ENCODE data around the gene SMARCA2. TPM values are rescaled to one million over a fixed set of nuclear protein-coding genes. Genes with fewer than 3 reads are reported as not detected.

SMARCA2 gene
- total RNA-seq, 1 donor from 2014 or later, result 91.4 TPM

DNA sequence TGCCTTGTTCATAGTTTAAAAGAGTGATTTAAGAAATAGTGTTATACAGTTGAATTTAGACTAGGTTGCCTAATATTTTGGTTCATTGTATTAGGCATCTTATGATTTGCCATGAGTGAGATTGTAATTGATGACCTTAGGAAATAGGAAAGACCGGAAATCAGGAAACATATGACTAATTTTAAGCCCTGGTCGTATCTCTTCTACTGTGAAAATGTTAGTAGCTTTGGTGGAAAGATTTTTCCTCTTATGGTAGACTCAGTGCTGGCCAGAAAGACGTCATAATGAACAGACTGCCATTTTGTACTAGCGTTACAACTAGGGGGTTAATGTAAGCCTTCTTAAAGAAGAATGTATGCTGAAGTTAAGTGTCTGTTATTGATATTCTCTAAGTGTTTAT is 21.7 kb downstream of the SMARCA2 start:
- Mint-ChIP-seq H3K4me1 (peaks cover 37% of the 10 kb centered on the region), H3K9me3 (no peaks in the 10 kb centered on the region), H3K36me3 (ENCODE audit: low read depth) (peaks cover 71% of the 10 kb centered on the region), H3K27me3 (no peaks in the 10 kb centered on the region), H3K4me3 (no peak overlapping the region), H3K27ac (no peak overlapping the region)
- intact Hi-C loops (cut with micrococcal nuclease), result loop anchor here (2.0 kb wide), 1 partner anchor 14 kb away; no protein-coding TSS in a partner anchor
- DNase-seq, result no peak

DNA sequence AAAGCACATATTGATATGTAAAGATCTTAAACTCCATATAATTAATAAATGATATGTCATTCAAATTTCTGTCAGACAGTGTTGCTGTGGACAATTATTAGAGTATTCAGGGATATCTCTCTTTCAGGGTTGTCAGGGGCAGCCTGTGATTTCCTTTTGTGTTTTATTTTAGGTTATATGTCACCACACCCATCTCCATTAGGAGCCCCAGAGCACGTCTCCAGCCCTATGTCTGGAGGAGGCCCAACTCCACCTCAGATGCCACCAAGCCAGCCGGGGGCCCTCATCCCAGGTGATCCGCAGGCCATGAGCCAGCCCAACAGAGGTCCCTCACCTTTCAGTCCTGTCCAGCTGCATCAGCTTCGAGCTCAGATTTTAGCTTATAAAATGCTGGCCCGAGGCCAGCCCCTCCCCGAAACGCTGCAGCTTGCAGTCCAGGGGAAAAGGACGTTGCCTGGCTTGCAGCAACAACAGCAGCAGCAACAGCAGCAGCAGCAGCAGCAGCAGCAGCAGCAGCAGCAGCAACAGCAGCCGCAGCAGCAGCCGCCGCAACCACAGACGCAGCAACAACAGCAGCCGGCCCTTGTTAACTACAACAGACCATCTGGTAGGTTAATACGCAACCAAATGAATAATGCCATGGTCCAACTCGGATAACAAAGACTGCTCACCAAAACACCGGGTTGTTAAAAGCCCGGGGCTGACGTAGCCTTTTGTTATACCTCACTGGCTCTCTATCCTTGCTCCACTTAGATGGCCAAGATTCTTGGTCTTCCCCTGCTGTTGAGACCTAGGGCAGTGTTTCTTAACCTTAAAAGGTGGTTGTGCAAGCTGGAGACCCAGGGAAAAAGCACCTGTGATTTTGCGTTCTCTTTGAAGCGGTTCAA is 24.4 kb downstream of the SMARCA2 start:
- peaks cover 47% of the 10 kb centered on the region for H3K4me1 Mint-ChIP-seq
- peaks cover 59% of the 10 kb centered on the region for H3K36me3 Mint-ChIP-seq (ENCODE audit: low read depth)
- intact Hi-C loops (cut with micrococcal nuclease), result no loop called here
- no peaks in the 10 kb centered on the region for H3K9me3 Mint-ChIP-seq
- no peak overlapping the region for H3K27ac Mint-ChIP-seq
- H3K27me3 Mint-ChIP-seq, result no peaks in the 10 kb centered on the region
- no peak for DNase-seq
- no peak overlapping the region for H3K4me3 Mint-ChIP-seq

GRCh38 chr9:2040828-2041227 is 25.7 kb downstream of the SMARCA2 start:
- no peaks in the 10 kb centered on the region for H3K9me3 Mint-ChIP-seq
- no peak overlapping the region for H3K4me3 Mint-ChIP-seq
- H3K36me3 Mint-ChIP-seq (ENCODE audit: low read depth), result peaks cover 67% of the 10 kb centered on the region
- H3K4me1 Mint-ChIP-seq, result peaks cover 47% of the 10 kb centered on the region
- no peaks in the 10 kb centered on the region for H3K27me3 Mint-ChIP-seq
- intact Hi-C loops (cut with micrococcal nuclease), result no loop called here
- DNase-seq, result no peak
- H3K27ac Mint-ChIP-seq, result no peak overlapping the region

GRCh38 chr9:2041736-2042135 is 26.6 kb downstream of the SMARCA2 start:
- no peak for DNase-seq
- Mint-ChIP-seq H3K27me3 (no peaks in the 10 kb centered on the region), H3K4me1 (peaks cover 39% of the 10 kb centered on the region), H3K9me3 (no peaks in the 10 kb centered on the region), H3K4me3 (no peak overlapping the region), H3K36me3 (ENCODE audit: low read depth) (peaks cover 65% of the 10 kb centered on the region), H3K27ac (no peak overlapping the region)
- intact Hi-C loops (cut with micrococcal nuclease), result no loop called here

DNA sequence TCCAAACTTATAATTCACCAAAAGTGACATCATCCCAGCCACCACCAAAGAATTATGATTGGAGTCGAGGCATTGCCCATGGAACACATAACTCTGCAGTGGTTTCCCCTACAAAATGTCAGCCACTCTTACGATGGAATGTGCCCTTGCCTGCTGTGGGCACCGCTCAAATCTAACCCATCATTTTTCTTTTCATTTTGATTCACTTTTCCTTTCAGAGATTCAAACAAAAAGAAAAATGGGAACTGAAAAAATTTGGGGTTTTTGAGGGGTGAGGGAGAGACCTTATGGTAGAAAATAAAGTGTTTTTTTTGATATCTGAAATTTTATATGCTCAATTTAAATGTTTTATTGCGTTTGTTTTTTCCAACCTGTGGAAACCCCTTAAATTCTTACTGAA is 28.1 kb downstream of the SMARCA2 start:
- H3K27me3 Mint-ChIP-seq, result no peaks in the 10 kb centered on the region
- H3K27ac Mint-ChIP-seq, result no peak overlapping the region
- peaks cover 63% of the 10 kb centered on the region for H3K36me3 Mint-ChIP-seq (ENCODE audit: low read depth)
- DNase-seq, result no peak
- peaks cover 35% of the 10 kb centered on the region for H3K4me1 Mint-ChIP-seq
- H3K9me3 Mint-ChIP-seq, result no peaks in the 10 kb centered on the region
- H3K4me3 Mint-ChIP-seq, result no peak overlapping the region
- intact Hi-C loops (cut with micrococcal nuclease), result no loop called here

- intact Hi-C loops (cut with micrococcal nuclease), result no loop called here
- H3K36me3 Mint-ChIP-seq (ENCODE audit: low read depth), result peaks cover 60% of the 10 kb centered on the region
These were observed 28.8 kb downstream of the SMARCA2 start for GRCh38 chr9:2043881-2044462.

DNA sequence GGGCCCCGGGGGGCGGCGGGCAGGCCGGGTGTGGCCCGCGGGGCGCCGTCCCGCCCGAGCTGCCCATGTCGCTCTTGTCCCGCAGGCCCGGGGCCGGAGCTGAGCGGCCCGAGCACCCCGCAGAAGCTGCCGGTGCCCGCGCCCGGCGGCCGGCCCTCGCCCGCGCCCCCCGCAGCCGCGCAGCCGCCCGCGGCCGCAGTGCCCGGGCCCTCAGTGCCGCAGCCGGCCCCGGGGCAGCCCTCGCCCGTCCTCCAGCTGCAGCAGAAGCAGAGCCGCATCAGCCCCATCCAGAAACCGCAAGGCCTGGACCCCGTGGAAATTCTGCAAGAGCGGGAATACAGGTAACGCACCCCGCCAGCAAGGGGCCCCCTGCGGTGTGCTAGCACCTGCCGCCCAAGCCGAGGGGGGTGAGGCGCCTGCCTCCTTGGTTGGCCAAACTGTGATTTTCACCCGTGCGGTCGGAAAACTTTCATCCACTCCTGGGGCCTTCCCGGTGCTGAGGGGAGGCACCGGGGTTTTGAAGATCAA is 32.1 kb downstream of the SMARCA2 start:
- peaks cover 47% of the 10 kb centered on the region for H3K36me3 Mint-ChIP-seq (ENCODE audit: low read depth)
- H3K4me3 Mint-ChIP-seq, result no peak overlapping the region
- intact Hi-C loops (cut with micrococcal nuclease), result no loop called here
- H3K4me1 Mint-ChIP-seq, result peaks cover 21% of the 10 kb centered on the region
- no peak for DNase-seq
- no peaks in the 10 kb centered on the region for H3K27me3 Mint-ChIP-seq
- no peak overlapping the region for H3K27ac Mint-ChIP-seq
- H3K9me3 Mint-ChIP-seq, result no peaks in the 10 kb centered on the region

More at GRCh38 chr9:2043881-2044462, 28.8 kb downstream of the SMARCA2 start:
- no peak for DNase-seq
- Mint-ChIP-seq H3K4me3 (no peak overlapping the region), H3K4me1 (peaks cover 32% of the 10 kb centered on the region), H3K9me3 (no peaks in the 10 kb centered on the region), H3K27me3 (no peaks in the 10 kb centered on the region), H3K27ac (no peak overlapping the region)

DNA sequence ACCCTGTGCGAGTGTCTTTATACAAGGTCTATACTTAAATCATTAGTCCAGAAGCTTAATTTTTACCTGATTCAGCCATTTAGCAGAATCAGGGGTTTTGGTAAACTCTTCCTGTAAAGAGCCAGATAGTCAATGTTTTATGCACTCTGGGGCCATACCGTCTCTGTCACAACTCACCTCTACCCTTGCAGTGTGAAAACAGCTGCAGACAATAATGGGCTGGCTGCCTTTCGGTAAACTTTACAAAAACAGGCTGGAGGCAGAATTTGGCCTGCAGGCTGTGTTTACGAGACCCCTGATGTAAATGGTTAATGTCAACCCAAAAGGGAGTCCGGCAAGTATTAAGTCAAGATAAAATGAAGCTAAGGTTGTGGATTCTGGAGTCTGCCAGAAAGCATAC is 32.8 kb downstream of the SMARCA2 start:
- intact Hi-C loops (cut with micrococcal nuclease), result no loop called here
- Mint-ChIP-seq H3K4me3 (no peak overlapping the region), H3K27ac (no peak overlapping the region), H3K36me3 (ENCODE audit: low read depth) (peaks cover 42% of the 10 kb centered on the region), H3K9me3 (no peaks in the 10 kb centered on the region), H3K27me3 (no peaks in the 10 kb centered on the region), H3K4me1 (peaks cover 23% of the 10 kb centered on the region)
- DNase-seq, result no peak

- DNase-seq, result no peak
- intact Hi-C loops (cut with micrococcal nuclease), result no loop called here
- Mint-ChIP-seq H3K4me1 (peaks cover 27% of the 10 kb centered on the region), H3K36me3 (ENCODE audit: low read depth) (peaks cover 38% of the 10 kb centered on the region), H3K27me3 (no peaks in the 10 kb centered on the region), H3K4me3 (no peak overlapping the region), H3K9me3 (no peaks in the 10 kb centered on the region), H3K27ac (no peak overlapping the region)
These were observed 35.1 kb downstream of the SMARCA2 start for GRCh38 chr9:2050236-2050635.

DNA sequence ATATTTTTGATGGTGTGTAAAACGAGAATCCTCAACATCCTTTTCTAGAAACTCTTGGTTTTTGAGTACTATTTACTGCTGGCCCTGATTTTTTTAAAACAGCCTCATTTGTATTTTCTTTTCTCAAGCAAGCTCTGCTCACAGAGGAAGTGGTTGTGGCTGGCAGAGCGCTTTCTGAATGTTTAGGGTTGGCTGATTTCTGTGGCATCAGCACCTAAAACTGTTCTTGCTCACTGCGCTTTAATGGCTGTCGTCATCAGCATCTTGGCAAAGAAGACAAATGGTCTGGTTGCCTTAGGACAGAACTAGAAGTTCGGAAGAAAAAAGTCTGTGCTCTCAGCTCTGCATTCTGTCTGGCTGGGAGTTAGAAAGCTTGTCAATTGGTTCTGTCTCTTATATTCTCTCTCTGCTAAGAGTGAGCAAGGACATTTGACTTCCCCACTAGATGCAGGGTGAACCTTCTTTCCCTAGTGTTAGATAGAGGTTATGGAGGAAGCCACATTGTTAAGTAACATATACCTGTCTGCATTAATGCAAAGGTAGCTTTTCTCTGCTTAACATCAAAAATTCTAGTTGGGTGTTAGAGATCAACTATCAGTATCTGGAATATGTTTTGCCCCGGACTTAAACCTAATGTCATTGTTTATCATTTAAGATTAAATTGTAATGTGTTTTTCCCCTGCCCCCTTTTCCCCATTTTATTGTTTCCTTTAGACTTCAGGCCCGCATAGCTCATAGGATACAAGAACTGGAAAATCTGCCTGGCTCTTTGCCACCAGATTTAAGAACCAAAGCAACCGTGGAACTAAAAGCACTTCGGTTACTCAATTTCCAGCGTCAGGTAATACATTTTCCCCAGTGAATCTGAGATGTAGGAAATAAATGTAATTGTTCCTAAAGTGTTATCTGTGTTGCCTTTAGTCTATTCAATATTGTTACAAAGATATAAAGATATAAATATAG is 39.0 kb downstream of the SMARCA2 start:
- Mint-ChIP-seq H3K9me3 (no peaks in the 10 kb centered on the region), H3K36me3 (ENCODE audit: low read depth) (peaks cover 42% of the 10 kb centered on the region), H3K27ac (peak overlapping the region; percentile 50), H3K4me1 (peaks cover 28% of the 10 kb centered on the region), H3K4me3 (peak overlapping the region; percentile 61), H3K27me3 (no peaks in the 10 kb centered on the region)
- intact Hi-C loops (cut with micrococcal nuclease), result loop anchor here (1.0 to 2.0 kb wide), 5 partner anchors 31 to 179 kb away; partner anchors contain the start of gene SMARCA2
- DNase-seq, result peak; percentile 92

DNA sequence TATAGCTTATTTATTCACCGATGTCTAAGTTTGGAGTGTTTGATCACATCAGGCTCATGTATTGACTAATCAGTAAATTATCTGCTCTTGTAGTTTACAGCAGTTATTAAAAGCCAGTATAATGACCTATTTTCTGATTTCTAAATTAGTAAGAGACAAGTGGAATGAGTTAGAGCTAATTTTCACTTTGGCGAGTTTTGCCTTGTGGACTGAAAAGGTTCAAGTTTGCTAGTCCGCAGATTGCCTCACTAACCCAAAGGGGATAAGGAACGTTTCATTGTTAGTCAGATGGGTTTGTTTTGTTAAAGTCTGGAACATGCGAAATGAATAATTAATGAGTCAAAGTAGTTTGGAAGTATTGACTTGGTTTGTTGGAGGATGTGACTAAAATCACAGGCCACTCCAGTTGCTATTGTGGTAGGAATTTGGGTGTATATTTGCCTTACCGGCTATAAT is 40.1 kb downstream of the SMARCA2 start:
- DNase-seq, result no peak
- peaks cover 45% of the 10 kb centered on the region for H3K36me3 Mint-ChIP-seq (ENCODE audit: low read depth)
- intact Hi-C loops (cut with micrococcal nuclease), result loop anchor here (1.0 to 2.0 kb wide), 2 partner anchors 11 to 32 kb away; no protein-coding TSS in a partner anchor
- H3K4me3 Mint-ChIP-seq, result no peak overlapping the region
- H3K4me1 Mint-ChIP-seq, result peaks cover 29% of the 10 kb centered on the region
- no peaks in the 10 kb centered on the region for H3K27me3 Mint-ChIP-seq
- H3K9me3 Mint-ChIP-seq, result no peaks in the 10 kb centered on the region
- no peak overlapping the region for H3K27ac Mint-ChIP-seq

DNA sequence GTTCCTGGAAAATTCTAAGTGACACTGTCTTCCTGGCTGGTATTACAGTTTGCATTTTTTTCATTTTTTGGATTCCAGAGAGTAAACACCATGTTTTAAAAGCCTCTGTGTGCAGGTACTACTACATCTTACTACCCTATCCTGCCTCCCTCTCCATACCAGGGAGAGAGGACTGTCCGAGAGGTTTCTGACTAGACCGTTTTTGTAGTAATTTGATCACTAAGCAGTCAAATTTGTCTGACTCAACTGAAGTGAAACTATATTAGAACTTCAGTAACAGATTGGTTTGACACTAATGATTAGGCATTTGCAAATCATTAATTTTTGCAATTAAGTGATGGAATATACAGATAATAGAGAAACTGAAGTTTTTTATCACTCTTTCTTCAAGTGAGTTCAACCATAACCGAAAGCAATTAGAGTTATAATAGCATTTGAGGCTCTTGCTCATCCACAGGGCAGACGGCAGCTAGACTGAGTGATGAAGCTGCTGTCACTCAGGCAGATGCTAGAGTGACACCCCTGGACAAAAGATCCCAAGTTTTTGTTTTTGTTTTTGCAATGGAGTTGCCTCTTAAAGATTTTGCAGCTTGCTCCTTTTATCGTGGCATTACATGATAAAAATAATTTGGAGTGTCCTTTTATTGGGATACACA is 44.3 kb downstream of the SMARCA2 start:
- Mint-ChIP-seq H3K4me1 (peaks cover 10% of the 10 kb centered on the region), H3K4me3 (no peak overlapping the region)

GRCh38 chr9:2060424-2060823 is 45.3 kb downstream of the SMARCA2 start:
- H3K36me3 Mint-ChIP-seq (ENCODE audit: low read depth), result peaks cover 59% of the 10 kb centered on the region
- no peaks in the 10 kb centered on the region for H3K9me3 Mint-ChIP-seq

More for the DNA sequence above, 44.3 kb downstream of the SMARCA2 start:
- no peak overlapping the region for H3K27ac Mint-ChIP-seq
- H3K36me3 Mint-ChIP-seq (ENCODE audit: low read depth), result peaks cover 61% of the 10 kb centered on the region
- intact Hi-C loops (cut with micrococcal nuclease), result no loop called here
- no peaks in the 10 kb centered on the region for H3K9me3 Mint-ChIP-seq
- no peak for DNase-seq
- H3K27me3 Mint-ChIP-seq, result no peaks in the 10 kb centered on the region

More at GRCh38 chr9:2060424-2060823, 45.3 kb downstream of the SMARCA2 start:
- H3K27ac Mint-ChIP-seq, result no peak overlapping the region
- intact Hi-C loops (cut with micrococcal nuclease), result no loop called here
- H3K27me3 Mint-ChIP-seq, result no peaks in the 10 kb centered on the region
- H3K4me1 Mint-ChIP-seq, result peaks cover 5% of the 10 kb centered on the region
- no peak overlapping the region for H3K4me3 Mint-ChIP-seq
- DNase-seq, result no peak

Measured in activated CD4-positive, alpha-beta T cell treated with anti-CD3 and anti-CD28 coated beads, Interleukin-2, amount 10 ng/mL, durations not matched to agents 24 days and 14 days (primary cell).